GM18505 (cell line): ENCODE data around the gene KBTBD8.
A peak's percentile ranks its signal among the peaks of the same experiment; 100 is the strongest.

Experiments used
- ATAC-seq: cut with Tn5 transposase; IDR thresholded peaks from one replicate; pipeline ENCODE4 v1.9.1; 2021; ENCODE audit not compliant: unreplicated experiment
- POLR2A ChIP-seq: IDR thresholded peaks from 4 replicates; pipeline ENCODE4 v1.6.1; 2011; ENCODE audit warnings: borderline replicate concordance; ENCODE audit not compliant: insufficient read depth, insufficient read length; ENCODE audit errors: extremely low read depth

KBTBD8 gene

GRCh38 chr3:67009716-67010115, 11.6 kb downstream of the KBTBD8 start:
- no peak for ATAC-seq
- no peak for TF ChIP-seq POLR2A

GRCh38 chr3:67011414-67012131, 13.5 kb downstream of the KBTBD8 start:
- no peak for TF ChIP-seq POLR2A
- no peak for ATAC-seq

GRCh38 chr3:67012564-67012963, 14.5 kb downstream of the KBTBD8 start:
- TF ChIP-seq POLR2A: no peak
- ATAC-seq: no peak

- no peak for ATAC-seq
- TF ChIP-seq POLR2A: no peak
Measured at GRCh38 chr3:67015702-67016484, 17.8 kb downstream of the KBTBD8 start.

GRCh38 chr3:67016522-67017080, 18.5 kb downstream of the KBTBD8 start:
- peak; percentile 42 for TF ChIP-seq POLR2A
- ATAC-seq: peak; percentile 55

GRCh38 chr3:67017211-67017610, 19.1 kb downstream of the KBTBD8 start:
- no peak for TF ChIP-seq POLR2A
- peak; percentile 26 for ATAC-seq

GRCh38 chr3:67018105-67018788, 20.1 kb downstream of the KBTBD8 start:
- TF ChIP-seq POLR2A: no peak
- ATAC-seq: peak; percentile 15

GRCh38 chr3:67018789-67019526, 20.9 kb downstream of the KBTBD8 start:
- ATAC-seq: peak; percentile 49

GRCh38 chr3:67028001-67028784, 30.1 kb downstream of the KBTBD8 start:
- no peak for ATAC-seq
- TF ChIP-seq POLR2A: no peak

More at GRCh38 chr3:67018789-67019526, 20.9 kb downstream of the KBTBD8 start:
- no peak for TF ChIP-seq POLR2A

GRCh38 chr3:67030785-67031740, 33.0 kb downstream of the KBTBD8 start:
- no peak for TF ChIP-seq POLR2A
- peak; percentile 76 for ATAC-seq

- ATAC-seq: no peak
- TF ChIP-seq POLR2A: no peak
Measured at GRCh38 chr3:67031986-67032385, 33.9 kb downstream of the KBTBD8 start.
